IMR-90 (cell line): ENCODE results near the gene SSR4. TPM values are rescaled to one million over a fixed set of nuclear protein-coding genes. Genes with fewer than 3 reads are reported as not detected.

Experiments used
- ATAC-seq: fragments of 200-7000 bp; cut with Tn5 transposase; 2 replicates; pipeline ENCODE4 v1.9.1; 2020; ENCODE audit warnings: low read depth, mild to moderate bottlenecking, moderate library complexity
- BruUV-seq: library from RNA; stranded (reverse); fragments of 400-500 nt; replicated peaks from 2 replicates; lab custom pipeline; 2021; lab: Mats Ljungman, UMichigan
- CTCF ChIA-PET: fragments of 300-600 bp; formaldehyde crosslinking; extraction: SDS; loops from one replicate; lab custom pipeline; 2021; ENCODE audit warnings: antibody characterized with exemption; lab: Yijun Ruan, JAX
- POLR2A ChIA-PET: fragments of 300-600 bp; sonication (Branson Sonifier 250); formaldehyde crosslinking; loops from one replicate; lab custom pipeline; 2022; ENCODE audit warnings: antibody characterized with exemption; ENCODE audit not compliant: unreplicated experiment; lab: Charles Lee
- DNase-seq: peaks from one replicate; pipeline ENCODE4 v3.0.0; 2013
- H2AFZ ChIP-seq: replicated peaks from 2 replicates; pipeline ENCODE3; 2013; ENCODE audit warnings: low read length, mild to moderate bottlenecking; ENCODE audit not compliant: poor library complexity
- H2AK5ac ChIP-seq: 2 replicates; pipeline ENCODE4 v1.6.1; 2013; ENCODE audit warnings: low read depth, low read length, inconsistent platforms
- H2AK9ac ChIP-seq: replicated peaks from 2 replicates; pipeline ENCODE3; 2013; ENCODE audit warnings: mild to moderate bottlenecking, low read depth, low read length, moderate library complexity; ENCODE audit not compliant: poor library complexity
- H2BK120ac ChIP-seq: 2 replicates; pipeline ENCODE4 v1.6.1; 2013; ENCODE audit warnings: low read depth, low read length, inconsistent platforms
- H2BK15ac ChIP-seq: 3 replicates; pipeline ENCODE4 v1.6.1; 2013; ENCODE audit warnings: low read depth, low read length, inconsistent platforms
- H2BK20ac ChIP-seq: 2 replicates; pipeline ENCODE4 v1.6.1; 2013; ENCODE audit warnings: low read depth, mild to moderate bottlenecking, inconsistent platforms, low read length, moderate library complexity
- H2BK5ac ChIP-seq: 2 replicates; pipeline ENCODE4 v1.6.1; 2013; ENCODE audit warnings: mild to moderate bottlenecking, low read depth, low read length, inconsistent platforms; ENCODE audit not compliant: poor library complexity, severe bottlenecking
- H3K14ac ChIP-seq: replicated peaks from 2 replicates; pipeline ENCODE4 v1.6.1; 2013; ENCODE audit warnings: low read depth, low read length, inconsistent platforms
- H3K18ac ChIP-seq: 2 replicates; pipeline ENCODE4 v1.6.1; 2013; ENCODE audit warnings: low read depth, low read length, control low read depth
- H3K23ac ChIP-seq: 2 replicates; pipeline ENCODE4 v1.6.1; 2013; ENCODE audit warnings: low read depth, low read length, inconsistent platforms
- H3K27ac ChIP-seq: 2 replicates; pipeline ENCODE4 v1.5.1; 2013; ENCODE audit warnings: mild to moderate bottlenecking, control low read depth, low read length; ENCODE audit not compliant: insufficient read depth
- H3K27me3 ChIP-seq: 2 replicates; pipeline ENCODE4 v1.6.1; 2013; ENCODE audit warnings: low read length; ENCODE audit not compliant: control insufficient read depth, insufficient read depth
- H3K36me3 ChIP-seq: 2 replicates; pipeline ENCODE4 v1.6.1; 2013; ENCODE audit warnings: low read length, mixed read lengths; ENCODE audit not compliant: control insufficient read depth, insufficient read depth
- H3K4ac ChIP-seq: 2 replicates; pipeline ENCODE4 v1.6.1; 2013; ENCODE audit warnings: low read depth, low read length, inconsistent platforms
- H3K4me1 ChIP-seq: 2 replicates; pipeline ENCODE4 v1.6.1; 2013; ENCODE audit warnings: low read length, mixed read lengths; ENCODE audit not compliant: control insufficient read depth, insufficient read depth
- H3K4me2 ChIP-seq: 2 replicates; pipeline ENCODE4 v1.6.1; 2013; ENCODE audit warnings: low read depth, mild to moderate bottlenecking, control low read depth, low read length, moderate library complexity
- H3K4me3 ChIP-seq: 2 replicates; pipeline ENCODE4 v1.5.1; 2013; ENCODE audit warnings: low read depth, mild to moderate bottlenecking, control low read depth, low read length, moderate library complexity; ENCODE audit not compliant: insufficient read depth
- H3K56ac ChIP-seq: 2 replicates; pipeline ENCODE4 v1.6.1; 2013; ENCODE audit warnings: low read length, inconsistent platforms; ENCODE audit not compliant: insufficient read depth; ENCODE audit errors: extremely low read depth
- H3K79me1 ChIP-seq, 2 experiments: 2 replicates each; pipeline ENCODE4 v1.6.1; 2013; ENCODE audit warnings: low read length in 2 of 2, inconsistent platforms in 1 of 2, low read depth in 1 of 2
- H3K9ac ChIP-seq: 2 replicates; pipeline ENCODE4 v1.6.1; 2013; ENCODE audit warnings: low read depth, low read length, control low read depth
- H3K9me1 ChIP-seq: 2 replicates; pipeline ENCODE4 v1.6.1; 2013; ENCODE audit warnings: low read length, inconsistent platforms; ENCODE audit not compliant: insufficient read depth
- H3K9me3 ChIP-seq: 2 replicates; pipeline ENCODE4 v1.6.1; 2013; ENCODE audit warnings: low read length; ENCODE audit not compliant: control insufficient read depth, insufficient read depth
- H4K20me1 ChIP-seq: 2 replicates; pipeline ENCODE4 v1.6.1; 2013; ENCODE audit warnings: low read length, inconsistent platforms; ENCODE audit not compliant: insufficient read depth
- H4K5ac ChIP-seq: 2 replicates; pipeline ENCODE4 v1.6.1; 2013; ENCODE audit warnings: mild to moderate bottlenecking, low read depth, low read length, control low read depth
- H4K8ac ChIP-seq, 2 experiments: 2 replicates each; pipeline ENCODE4 v1.6.1; 2013; ENCODE audit warnings: low read depth in 2 of 2, low read length in 2 of 2, control low read depth in 1 of 2, inconsistent platforms in 1 of 2
- H4K91ac ChIP-seq: 2 replicates; pipeline ENCODE4 v1.6.1; 2013; ENCODE audit warnings: low read depth, low read length, inconsistent platforms; ENCODE audit not compliant: insufficient read depth
- BHLHE40 ChIP-seq: fragments of 150-350 bp; IDR thresholded peaks from 2 replicates; pipeline ENCODE4 v1.6.1; 2016; ENCODE audit warnings: mild to moderate bottlenecking, low read depth, low read length
- CEBPB ChIP-seq: IDR thresholded peaks from 2 replicates; pipeline ENCODE4 v1.6.1; 2012; ENCODE audit warnings: low read depth, low read length, improper control_type of control experiment
- CHD1 ChIP-seq: IDR thresholded peaks from 2 replicates; pipeline ENCODE4 v1.6.1; 2012; ENCODE audit warnings: low read depth, low read length, improper control_type of control experiment
- CTCF ChIP-seq: conservative IDR thresholded peaks from 2 replicates; pipeline ENCODE4 v1.5.1; 2012; ENCODE audit warnings: mild to moderate bottlenecking, low read depth, low read length, improper control_type of control experiment
- MAFK ChIP-seq: IDR thresholded peaks from 2 replicates; pipeline ENCODE4 v1.6.1; 2012; ENCODE audit warnings: low read depth, low read length, improper control_type of control experiment
- MAZ ChIP-seq: IDR thresholded peaks from 2 replicates; pipeline ENCODE4 v1.6.1; 2012; ENCODE audit warnings: low read depth, mild to moderate bottlenecking, low read length, improper control_type of control experiment, moderate library complexity, borderline replicate concordance
- MXI1 ChIP-seq: IDR thresholded peaks from 2 replicates; pipeline ENCODE4 v1.6.1; 2012; ENCODE audit warnings: low read depth, mild to moderate bottlenecking, low read length, moderate library complexity, borderline replicate concordance
- POLR2A ChIP-seq: IDR thresholded peaks from 2 replicates; pipeline ENCODE4 v1.6.1; 2012; ENCODE audit warnings: mild to moderate bottlenecking, low read depth, low read length
- RAD21 ChIP-seq: IDR thresholded peaks from 2 replicates; pipeline ENCODE4 v1.6.1; 2012; ENCODE audit warnings: low read length, improper control_type of control experiment
- RCOR1 ChIP-seq: IDR thresholded peaks from 2 replicates; pipeline ENCODE4 v1.6.1; 2012; ENCODE audit warnings: mild to moderate bottlenecking, low read length, improper control_type of control experiment; ENCODE audit not compliant: insufficient replicate concordance
- RFX5 ChIP-seq: IDR thresholded peaks from 2 replicates; pipeline ENCODE4 v1.8.0; 2012; ENCODE audit warnings: low read depth, mild to moderate bottlenecking, low read length, moderate library complexity
- WGBS, 2 experiments: methylation state at CpG; one replicate each; pipeline versions ENCODE4 v1.1.5 to v1.1.7; 2013; ENCODE audit warnings: missing lambda C conversion rate in 2 of 2; ENCODE audit not compliant: insufficient read length in 1 of 2; ENCODE audit errors: extremely low coverage in 2 of 2; 5-methylcytosine and 5-hydroxymethylcytosine counted together
- dilution Hi-C: fragments of 300-500 bp; cut with HindIII; formaldehyde crosslinking; loops from one replicate; pipeline ENCODE4 v1.14.3; 2018; ENCODE audit warnings: low sequenced_read_pairs; ENCODE audit not compliant: unreplicated experiment
- in situ Hi-C: fragments of 300-500 bp; cut with MboI; formaldehyde crosslinking; loops from 3 replicates; pipeline ENCODE4 v1.14.3; 2019; ENCODE audit warnings: low sequenced_read_pairs, inconsistent platforms, mixed read lengths
- intact Hi-C: fragments of 100-400 bp; cut with micrococcal nuclease; formaldehyde crosslinking; loops from 2 replicates; pipeline ENCODE4 v1.10.0; 2022
- polyA plus RNA-seq, 3 experiments: library from polyadenylated mRNA; depleted of rRNA; stranded (reverse); fragments of >200 nt; gene quantifications; 2 replicates each; pipeline ENCODE4 v1.2.3, GENCODE V29; 2012; ENCODE audit warnings: low replicate concordance in 1 of 3
- total RNA-seq: library from RNA; depleted of rRNA; stranded (reverse); fragments of >200 nt; gene quantifications from 2 replicates; pipeline ENCODE4 v1.2.3, GENCODE V29; 2012
- TF ChIP-seq, protein P1 (sequence below): fragments of 150-350 bp; IDR thresholded peaks from 2 replicates; pipeline ENCODE4 v1.6.1; 2017; ENCODE audit warnings: mild to moderate bottlenecking, antibody characterized with exemption, low read length, low read depth

SSR4 gene
- total and polyA plus RNA-seq, 2 of the 4 experiments (the other 2 are of a cell fraction) = 141 to 480 TPM

DNA sequence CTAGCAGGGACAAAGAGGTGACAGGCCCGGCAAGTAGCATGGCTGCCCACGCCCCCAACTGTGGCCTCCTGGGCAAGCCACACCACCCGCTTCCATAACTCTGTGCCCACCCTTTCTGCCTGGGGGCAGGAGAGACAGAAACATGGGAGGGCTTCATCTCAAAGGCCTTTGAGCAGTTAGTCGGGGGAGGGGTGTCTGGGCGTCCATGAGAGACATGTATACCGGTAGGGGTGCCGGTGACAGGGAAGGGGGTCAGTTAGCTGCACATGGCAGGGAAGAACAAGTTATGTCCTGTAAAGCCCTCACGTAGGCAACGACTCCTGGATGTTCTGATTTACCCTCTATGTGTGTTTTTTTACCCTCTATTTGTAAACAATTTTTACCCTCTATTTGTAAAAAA is 26.6 kb downstream of the SSR4 start:
- no peak overlapping the region for H3K23ac ChIP-seq
- H4K5ac ChIP-seq = no peak overlapping the region
- no peak overlapping the region for H3K18ac ChIP-seq
- no peak overlapping the region for H3K14ac ChIP-seq
- 0 out of 2 replicates have a peak, but pooled peaks cover 2% of the 10 kb centered on the region for H3K9me3 ChIP-seq
- no peak overlapping the region for H2BK20ac ChIP-seq
- ChIA-PET POLR2A (no interaction called here), CTCF (no interaction called here)
- H3K4me3 ChIP-seq = no peak overlapping the region
- no peak overlapping the region for H2AK9ac ChIP-seq
- no peak overlapping the region for H3K4me2 ChIP-seq
- H2AFZ ChIP-seq = no peak overlapping the region
- H3K56ac ChIP-seq = no peak overlapping the region
- no peak overlapping the region for H2AK5ac ChIP-seq
- H3K9ac ChIP-seq = no peak overlapping the region
- H4K8ac ChIP-seq = no peak overlapping the region
- dilution Hi-C loops (no loop called here), in situ Hi-C loops (no loop called here), intact Hi-C loops (no loop called here)
- no peak overlapping the region for H3K27ac ChIP-seq
- H4K91ac ChIP-seq = no peak overlapping the region
- H2BK5ac ChIP-seq = no peak overlapping the region
- TF ChIP-seq CTCF (no peak), BHLHE40 (no peak), POLR2A (no peak), CEBPB (no peak), RCOR1 (no peak), MAZ (no peak), RFX5 (no peak), RAD21 (no peak), MXI1 (no peak), MAFK (no peak), CHD1 (no peak)
- TF ChIP-seq, protein P1, sequence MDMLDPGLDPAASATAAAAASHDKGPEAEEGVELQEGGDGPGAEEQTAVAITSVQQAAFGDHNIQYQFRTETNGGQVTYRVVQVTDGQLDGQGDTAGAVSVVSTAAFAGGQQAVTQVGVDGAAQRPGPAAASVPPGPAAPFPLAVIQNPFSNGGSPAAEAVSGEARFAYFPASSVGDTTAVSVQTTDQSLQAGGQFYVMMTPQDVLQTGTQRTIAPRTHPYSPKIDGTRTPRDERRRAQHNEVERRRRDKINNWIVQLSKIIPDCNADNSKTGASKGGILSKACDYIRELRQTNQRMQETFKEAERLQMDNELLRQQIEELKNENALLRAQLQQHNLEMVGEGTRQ = no peak
- H2BK15ac ChIP-seq = no peak overlapping the region
- no TSS peak for BruUV-seq
- H3K27me3 ChIP-seq = peaks cover 21% of the 10 kb centered on the region
- DNase-seq (no peak), ATAC-seq (no peak)
- no peaks in the 10 kb centered on the region for H3K9me1 ChIP-seq
- 67% methylated on average over 3 of the region's 9 CpGs; no CpG with 5 or more reads in 1 of the 2 experiments for WGBS, 2 experiments
- no peak overlapping the region for H3K4ac ChIP-seq
- no peak overlapping the region for H2BK120ac ChIP-seq
- H3K4me1 ChIP-seq = no peaks in the 10 kb centered on the region
- H3K36me3 ChIP-seq = no peaks in the 10 kb centered on the region
- no peaks in the 10 kb centered on the region for H4K20me1 ChIP-seq
- no peaks in the 10 kb centered on the region for H3K79me1 ChIP-seq
